Lower lobe of right lung (tissue), 2 donors: ENCODE data around the gene ZSWIM3. TPM values are rescaled to one million over a fixed set of nuclear protein-coding genes. Genes with fewer than 3 reads are reported as not detected.

Source experiments
- ATAC-seq, 2 donors: fragments of 200-7000 bp; cut with Tn5 transposase; one replicate each; pipeline ENCODE4 v1.9.1; 2020 to 2022; ENCODE audit warnings: mild to moderate bottlenecking in 2 of 2, moderate library complexity in 2 of 2
- DNase-seq: peaks from one replicate; pipeline ENCODE4 v3.0.0-alpha.2; 2020
- H3K27ac ChIP-seq: fragments of 200-600 bp; one replicate; pipeline ENCODE4 v1.8.0; 2022
- H3K27me3 ChIP-seq: fragments of 200-600 bp; one replicate; pipeline ENCODE4 v1.8.0; 2022; ENCODE audit warnings: low read depth
- H3K36me3 ChIP-seq: fragments of 200-600 bp; one replicate; pipeline ENCODE4 v1.8.0; 2022; ENCODE audit warnings: mild to moderate bottlenecking
- H3K4me1 ChIP-seq: fragments of 200-600 bp; one replicate; pipeline ENCODE4 v1.8.0; 2022
- H3K4me3 ChIP-seq: fragments of 200-600 bp; one replicate; pipeline ENCODE4 v1.8.0; 2022; ENCODE audit warnings: mild to moderate bottlenecking
- H3K9me3 ChIP-seq: fragments of 200-600 bp; one replicate; pipeline ENCODE4 v1.8.0; 2022
- intact Hi-C: fragments of 100-400 bp; cut with DNase I; formaldehyde crosslinking; loops from one replicate; pipeline ENCODE4 v1.11.0; 2022
- total RNA-seq: library from RNA; stranded (reverse); fragmentation: NEBNext Ultra II Directional; extraction: Animal tissue kit (Norgen Biotek cat#: 25700); gene quantifications from one replicate; pipeline ENCODE4 v1.2.1, GENCODE V29; 2021
- TF ChIP-seq, protein P1 (sequence below): fragments of 200-600 bp; IDR thresholded peaks from one replicate; pipeline ENCODE4 v1.8.0; 2022; ENCODE audit warnings: antibody characterized with exemption, mild to moderate bottlenecking
- donor health status: DM: no; HTN: yes; CAD: no; lungs with severe emphysema.

Gene ZSWIM3
- total RNA-seq, 1 donor from 2014 or later = 3.0 TPM

- TF ChIP-seq, protein P1, sequence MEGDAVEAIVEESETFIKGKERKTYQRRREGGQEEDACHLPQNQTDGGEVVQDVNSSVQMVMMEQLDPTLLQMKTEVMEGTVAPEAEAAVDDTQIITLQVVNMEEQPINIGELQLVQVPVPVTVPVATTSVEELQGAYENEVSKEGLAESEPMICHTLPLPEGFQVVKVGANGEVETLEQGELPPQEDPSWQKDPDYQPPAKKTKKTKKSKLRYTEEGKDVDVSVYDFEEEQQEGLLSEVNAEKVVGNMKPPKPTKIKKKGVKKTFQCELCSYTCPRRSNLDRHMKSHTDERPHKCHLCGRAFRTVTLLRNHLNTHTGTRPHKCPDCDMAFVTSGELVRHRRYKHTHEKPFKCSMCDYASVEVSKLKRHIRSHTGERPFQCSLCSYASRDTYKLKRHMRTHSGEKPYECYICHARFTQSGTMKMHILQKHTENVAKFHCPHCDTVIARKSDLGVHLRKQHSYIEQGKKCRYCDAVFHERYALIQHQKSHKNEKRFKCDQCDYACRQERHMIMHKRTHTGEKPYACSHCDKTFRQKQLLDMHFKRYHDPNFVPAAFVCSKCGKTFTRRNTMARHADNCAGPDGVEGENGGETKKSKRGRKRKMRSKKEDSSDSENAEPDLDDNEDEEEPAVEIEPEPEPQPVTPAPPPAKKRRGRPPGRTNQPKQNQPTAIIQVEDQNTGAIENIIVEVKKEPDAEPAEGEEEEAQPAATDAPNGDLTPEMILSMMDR = no peak
Measured at GRCh38 chr20:45888681-45889080, 31.3 kb downstream of the ZSWIM3 start.

GRCh38 chr20:45890077-45890984 lies 32.9 kb downstream of the ZSWIM3 start:
- DNase-seq = peak; percentile 88
- Histone ChIP-seq H3K4me1 (peaks cover 34% of the 10 kb centered on the region), H3K9me3 (no peaks in the 10 kb centered on the region), H3K4me3 (peak overlapping the region; percentile 99), H3K27ac (peak overlapping the region; percentile 82), H3K36me3 (peaks cover 52% of the 10 kb centered on the region), H3K27me3 (no peaks in the 10 kb centered on the region)
- intact Hi-C loops = no loop called here
- TF ChIP-seq, protein P1 = peak; percentile 73
- ATAC-seq = peak; percentile 88 to 90

More at GRCh38 chr20:45888681-45889080, 31.3 kb downstream of the ZSWIM3 start:
- Histone ChIP-seq H3K4me1 (peaks cover 33% of the 10 kb centered on the region), H3K4me3 (no peak overlapping the region), H3K27ac (no peak overlapping the region), H3K27me3 (no peaks in the 10 kb centered on the region), H3K36me3 (peaks cover 48% of the 10 kb centered on the region), H3K9me3 (no peaks in the 10 kb centered on the region)
- ATAC-seq = no peak
- intact Hi-C loops = no loop called here
- DNase-seq = no peak

- Histone ChIP-seq H3K4me1 (peaks cover 34% of the 10 kb centered on the region), H3K36me3 (peaks cover 52% of the 10 kb centered on the region), H3K4me3 (peak within 1 kb of the TSS; percentile 99), H3K9me3 (no peaks in the 10 kb centered on the region), H3K27me3 (no peaks in the 10 kb centered on the region), H3K27ac (peak within 1 kb of the TSS; percentile 82)
- ATAC-seq (peak; percentile 92 to 96), DNase-seq (peak; percentile 95)
- intact Hi-C loops = no loop called here
- TF ChIP-seq, protein P1 = no peak
Measured at GRCh38 chr20:45890985-45891983, 33.9 kb downstream of the ZSWIM3 start, which contains the start of the genes CTSA and NEURL2. Gene CTSA, plus strand, starts transcription at chr20:45891335. Its CDS starts 234 bp downstream, at chr20:45891569. Gene NEURL2, minus strand, starts transcription at chr20:45891208. Its CDS starts 217 bp downstream, at chr20:45890991.

- no peak for DNase-seq
- peak overlapping the region; percentile 99 for H3K4me3 ChIP-seq
- no peaks in the 10 kb centered on the region for H3K27me3 ChIP-seq
- intact Hi-C loops = no loop called here
- H3K4me1 ChIP-seq = peaks cover 34% of the 10 kb centered on the region
- TF ChIP-seq, protein P1 = peak; percentile 6
- H3K27ac ChIP-seq = peak overlapping the region; percentile 82
- H3K36me3 ChIP-seq = peaks cover 52% of the 10 kb centered on the region
- ATAC-seq = no peak
- no peaks in the 10 kb centered on the region for H3K9me3 ChIP-seq
Measured at GRCh38 chr20:45892049-45892825, 34.8 kb downstream of the ZSWIM3 start.
